Superior temporal gyrus (tissue), 1 donor: ENCODE results near the gene TRAF6.
A peak's percentile ranks its signal among the peaks of the same experiment; 100 is the strongest.
"Not testable (repeated sequence)": the region's sequence is repeated elsewhere in the genome, so short reads cannot be mapped to it uniquely, and the experiment has no call there.

Source experiments
- DNase-seq: peaks from one replicate; pipeline ENCODE4 v3.0.0-alpha.2; 2016; ENCODE audit errors: extremely low spot score

The TRAF6 gene

GRCh38 chr11:36509694-36510593, at the start of gene TRAF6:
Gene TRAF6 (minus strand): TSS chr11:36510272. CDS start chr11:36501515, 8,757 bp downstream.
- DNase-seq, result peak; percentile 88

GRCh38 chr11:36558571-36559413, 48.7 kb upstream of the TRAF6 start:
- no peak for DNase-seq

GRCh38 chr11:36557991-36558390, 47.9 kb upstream of the TRAF6 start:
- DNase-seq, result no peak

GRCh38 chr11:36557390-36557789, 47.3 kb upstream of the TRAF6 start:
- not testable (repeated sequence) for DNase-seq

GRCh38 chr11:36550385-36551115, 40.5 kb upstream of the TRAF6 start:
- no peak for DNase-seq

GRCh38 chr11:36540998-36541397, 30.9 kb upstream of the TRAF6 start:
- DNase-seq, result peak; percentile 63

- DNase-seq, result no peak
These were observed 24.3 kb upstream of the TRAF6 start for GRCh38 chr11:36534276-36534840.

GRCh38 chr11:36532941-36533601, 23.0 kb upstream of the TRAF6 start:
- DNase-seq, result no peak

GRCh38 chr11:36530840-36531239, 20.8 kb upstream of the TRAF6 start:
- DNase-seq, result no peak

GRCh38 chr11:36513965-36514364, 3.9 kb upstream of the TRAF6 start:
- DNase-seq, result no peak

GRCh38 chr11:36512016-36512415, 1.9 kb upstream of the TRAF6 start:
- DNase-seq, result no peak

- not testable (repeated sequence) for DNase-seq
These were observed 990 bp upstream of the TRAF6 start for GRCh38 chr11:36511062-36511461.

GRCh38 chr11:36510594-36510942, 496 bp upstream of the TRAF6 start:
- DNase-seq, result peak; percentile 38

- peak; percentile 38 for DNase-seq
These were observed 852 bp downstream of the TRAF6 start for GRCh38 chr11:36509201-36509639.

- DNase-seq, result no peak
These were observed 1.3 kb downstream of the TRAF6 start for GRCh38 chr11:36508743-36509142.

GRCh38 chr11:36507824-36508489, 2.1 kb downstream of the TRAF6 start:
- no peak for DNase-seq

- DNase-seq, result peak; percentile 69
These were observed 8.8 kb downstream of the TRAF6 start for GRCh38 chr11:36501236-36501635.

GRCh38 chr11:36500315-36500721, 9.8 kb downstream of the TRAF6 start:
- DNase-seq, result peak; percentile 65

GRCh38 chr11:36499315-36499714, 10.8 kb downstream of the TRAF6 start:
- DNase-seq, result no peak

GRCh38 chr11:36498721-36499120, 11.4 kb downstream of the TRAF6 start:
- DNase-seq, result no peak
